DMS53 treated with DMSO at 0.1 percent for 48 hours (cell line): Measurements from ENCODE around the gene PLK1.

Experiments used
- DNase-seq: peaks from one replicate; lab custom pipeline; 2025; ENCODE audit not compliant: unreplicated experiment; lab: John Stamatoyannopoulos, UW

The PLK1 gene

GRCh38 chr16:23679274-23679985 lies 741 bp downstream of the PLK1 start:
- no peak for DNase-seq

GRCh38 chr16:23679986-23680336 lies 1.3 kb downstream of the PLK1 start:
- no peak for DNase-seq

- DNase-seq = no peak
Observed at GRCh38 chr16:23682181-23682580, 3.5 kb downstream of the PLK1 start.

- no peak for DNase-seq
Observed at GRCh38 chr16:23683487-23683886, 4.8 kb downstream of the PLK1 start.

GRCh38 chr16:23687034-23687808 lies 8.5 kb downstream of the PLK1 start:
- no peak for DNase-seq

DNA sequence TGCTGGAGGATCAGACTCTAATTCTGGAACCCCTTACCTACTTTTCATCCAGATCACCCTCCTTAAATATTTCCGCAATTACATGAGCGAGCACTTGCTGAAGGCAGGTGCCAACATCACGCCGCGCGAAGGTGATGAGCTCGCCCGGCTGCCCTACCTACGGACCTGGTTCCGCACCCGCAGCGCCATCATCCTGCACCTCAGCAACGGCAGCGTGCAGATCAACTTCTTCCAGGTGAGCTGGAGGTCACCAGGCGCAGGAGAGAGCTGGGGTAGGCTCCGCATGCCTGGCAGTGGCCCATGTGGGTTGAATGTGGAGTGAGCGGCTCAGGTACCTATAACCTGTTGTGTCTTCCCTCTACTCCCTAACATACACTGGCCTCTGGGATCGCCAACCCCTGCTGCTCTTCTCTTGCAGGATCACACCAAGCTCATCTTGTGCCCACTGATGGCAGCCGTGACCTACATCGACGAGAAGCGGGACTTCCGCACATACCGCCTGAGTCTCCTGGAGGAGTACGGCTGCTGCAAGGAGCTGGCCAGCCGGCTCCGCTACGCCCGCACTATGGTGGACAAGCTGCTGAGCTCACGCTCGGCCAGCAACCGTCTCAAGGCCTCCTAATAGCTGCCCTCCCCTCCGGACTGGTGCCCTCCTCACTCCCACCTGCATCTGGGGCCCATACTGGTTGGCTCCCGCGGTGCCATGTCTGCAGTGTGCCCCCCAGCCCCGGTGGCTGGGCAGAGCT lies 10.9 kb downstream of the PLK1 start:
- no peak for DNase-seq

GRCh38 chr16:23690771-23691482 lies 12.2 kb downstream of the PLK1 start:
- DNase-seq = no peak

DNA sequence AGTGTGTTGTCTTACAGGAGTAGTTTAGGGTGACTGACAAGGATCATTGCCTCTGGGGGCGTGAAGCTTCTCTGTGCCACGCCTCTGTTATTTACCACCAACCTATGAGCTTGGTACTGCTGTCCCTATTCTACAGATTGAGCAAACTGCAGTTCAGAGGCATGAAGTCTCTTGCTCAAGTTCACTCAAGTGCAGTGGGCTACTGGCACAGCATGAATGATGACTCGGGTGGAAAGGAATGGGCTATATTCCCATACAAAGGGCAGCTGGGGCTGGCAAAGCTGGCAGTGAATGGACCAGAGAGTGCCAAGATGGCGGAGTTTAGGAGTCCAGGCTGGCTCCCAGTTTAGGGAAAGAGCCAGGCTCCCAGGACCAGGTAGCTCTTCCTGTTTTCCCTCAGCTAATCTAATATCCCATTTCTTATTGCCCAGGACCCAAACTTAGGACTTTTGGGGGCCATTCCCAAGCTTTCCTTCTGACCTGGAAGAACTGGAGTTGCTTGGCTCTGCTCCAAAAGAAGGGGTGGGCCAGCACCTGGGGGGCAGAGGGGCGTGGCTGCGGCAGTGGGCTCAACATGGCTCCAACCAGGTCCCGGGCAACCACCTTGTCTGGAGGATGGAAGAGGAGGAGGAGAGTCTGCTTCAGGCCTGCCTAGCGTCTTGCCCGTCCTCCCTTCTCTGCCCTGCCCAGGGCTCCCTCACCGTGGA lies 12.9 kb downstream of the PLK1 start:
- DNase-seq = no peak

GRCh38 chr16:23692190-23692837 lies 13.6 kb downstream of the PLK1 start:
- no peak for DNase-seq

GRCh38 chr16:23694265-23694643 lies 15.6 kb downstream of the PLK1 start:
- DNase-seq = no peak

- DNase-seq = no peak
Observed at GRCh38 chr16:23694644-23695373, 16.1 kb downstream of the PLK1 start.

GRCh38 chr16:23695756-23696155 lies 17.1 kb downstream of the PLK1 start:
- DNase-seq = no peak

- DNase-seq = no peak
Observed at GRCh38 chr16:23699100-23699499, 20.4 kb downstream of the PLK1 start.

- no peak for DNase-seq
Observed at GRCh38 chr16:23700093-23700492, 21.4 kb downstream of the PLK1 start.

GRCh38 chr16:23700509-23700908 lies 21.8 kb downstream of the PLK1 start:
- DNase-seq = no peak

DNA sequence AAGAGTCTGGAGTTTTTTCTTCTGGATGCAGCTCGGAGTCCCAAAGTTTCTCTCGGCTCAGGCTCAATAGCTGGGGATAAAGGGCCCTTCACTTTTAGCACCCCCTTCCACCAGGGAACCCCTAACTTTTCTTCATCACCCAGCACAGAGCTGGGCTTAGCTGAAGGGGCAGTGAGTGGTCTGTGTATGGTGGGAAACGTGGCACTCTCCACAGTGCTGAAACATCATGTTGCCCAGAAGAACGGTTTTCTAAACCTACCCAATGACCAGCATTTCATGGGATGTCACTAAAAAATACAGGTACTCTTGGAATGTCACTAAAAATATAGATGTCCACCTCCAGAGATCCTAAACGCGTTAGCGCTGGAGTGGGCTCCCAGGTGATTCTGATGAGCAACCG lies 22.4 kb downstream of the PLK1 start:
- no peak for DNase-seq

DNA sequence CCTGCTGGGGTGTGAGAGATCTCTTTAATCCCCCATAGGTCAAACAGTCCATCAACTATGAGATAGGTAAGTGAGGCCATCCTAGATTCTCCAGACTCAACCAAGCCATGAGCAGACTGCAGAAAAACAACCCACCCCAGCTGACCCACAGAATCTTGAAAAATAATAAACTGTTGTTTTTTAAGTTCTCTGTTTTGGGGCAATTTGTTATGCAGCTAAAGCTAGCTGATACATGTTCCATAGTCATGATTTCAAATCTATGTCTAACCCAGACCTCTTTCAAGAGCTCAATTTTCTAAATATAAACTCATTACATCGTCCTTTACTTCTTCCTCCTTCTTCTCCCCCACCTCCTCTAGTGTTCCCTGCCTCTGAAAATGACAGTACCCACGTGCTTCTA lies 24.3 kb downstream of the PLK1 start:
- DNase-seq = no peak

DNA sequence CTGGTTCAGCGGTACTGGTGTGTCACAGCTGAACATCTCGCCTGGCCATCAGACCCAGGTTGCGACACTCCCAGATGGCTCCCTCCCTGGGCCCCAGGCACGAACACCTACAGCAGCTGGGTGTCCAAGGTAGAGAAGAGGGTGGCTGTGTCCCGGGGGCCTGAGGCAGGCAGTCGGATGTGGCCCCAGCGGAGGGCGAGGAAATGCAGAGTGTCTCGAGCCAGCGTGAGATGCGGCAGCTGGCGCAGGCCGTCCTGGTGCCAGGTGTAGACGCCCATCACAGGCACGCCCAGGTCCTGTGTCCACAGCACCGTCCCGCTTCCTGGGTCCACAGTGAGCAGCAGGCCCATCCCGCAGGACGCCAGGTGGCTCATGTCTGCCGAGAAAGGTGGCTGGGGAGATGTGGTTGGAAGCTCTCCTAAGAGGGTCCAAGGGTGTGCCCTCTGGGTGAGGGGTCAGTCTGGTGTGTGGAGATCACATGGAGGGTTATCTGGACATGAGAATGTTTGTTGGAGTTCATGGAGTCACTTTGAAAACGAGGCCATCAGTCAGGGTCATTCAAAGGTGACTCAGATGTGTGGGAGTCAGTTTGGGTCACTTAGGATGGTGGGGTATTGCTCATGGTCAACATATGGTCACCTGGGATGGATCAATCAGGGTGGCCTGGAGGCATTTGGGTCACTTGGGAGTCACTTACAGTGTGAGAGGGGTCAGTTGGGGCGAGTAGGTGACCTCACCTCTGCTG lies 26.3 kb downstream of the PLK1 start:
- no peak for DNase-seq

- no peak for DNase-seq
Observed at GRCh38 chr16:23705517-23705902, 26.8 kb downstream of the PLK1 start.
